GM06990 (cell line): ENCODE results near the gene OTOA.

ENCODE experiments used
- DNase-seq: peaks from one replicate; pipeline ENCODE4 v3.0.0-alpha.2; 2011; ENCODE audit not compliant: insufficient read length; ENCODE audit errors: extremely low read depth
- H3K27me3 ChIP-seq: replicated peaks from 2 replicates; pipeline ENCODE4 v1.6.0; 2011; ENCODE audit warnings: low read length; ENCODE audit not compliant: control insufficient read depth, insufficient read depth
- H3K36me3 ChIP-seq: 2 replicates; pipeline ENCODE4 v1.5.1; 2011; ENCODE audit warnings: low read length; ENCODE audit not compliant: control insufficient read depth, insufficient read depth
- H3K4me3 ChIP-seq: replicated peaks from 2 replicates; pipeline ENCODE4 v1.5.1; 2011; ENCODE audit warnings: low read depth, mild to moderate bottlenecking, control low read depth, low read length
- CTCF ChIP-seq: IDR thresholded peaks from 2 replicates; pipeline ENCODE4 v1.5.1; 2011; ENCODE audit warnings: low read length, control low read depth, mild to moderate bottlenecking, inconsistent platforms; ENCODE audit not compliant: insufficient read depth, poor library complexity, severe bottlenecking

Gene OTOA

DNA sequence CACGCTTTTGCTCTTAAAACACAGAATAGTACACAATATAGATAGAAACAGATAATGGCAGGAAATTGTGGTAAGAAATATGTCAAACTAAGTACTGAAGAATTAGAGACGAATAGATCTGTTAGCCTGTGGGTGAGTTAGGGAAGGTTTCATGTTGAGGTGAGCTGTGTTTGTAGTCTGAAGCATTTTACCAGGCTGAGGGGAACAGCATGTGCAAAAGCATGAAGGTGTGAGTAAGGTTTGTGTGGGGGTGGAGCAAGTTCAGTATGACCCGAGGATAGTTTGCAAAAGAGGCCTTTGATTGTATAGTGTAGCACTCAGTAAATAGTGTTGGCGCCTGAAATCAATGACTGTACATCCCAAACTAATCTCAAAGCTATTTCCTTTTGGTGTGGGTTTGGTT lies 25.2 kb upstream of the OTOA start:
- Histone ChIP-seq H3K4me3 (no peak overlapping the region), H3K36me3 (no peaks in the 10 kb centered on the region), H3K27me3 (no peaks in the 10 kb centered on the region)
- TF ChIP-seq CTCF = no peak
- DNase-seq = no peak

GRCh38 chr16:21639493-21639892 lies 24.3 kb upstream of the OTOA start:
- Histone ChIP-seq H3K36me3 (no peaks in the 10 kb centered on the region), H3K27me3 (no peaks in the 10 kb centered on the region), H3K4me3 (no peak overlapping the region)
- no peak for TF ChIP-seq CTCF
- DNase-seq = no peak

GRCh38 chr16:21641916-21642315 lies 21.9 kb upstream of the OTOA start:
- DNase-seq = no peak
- Histone ChIP-seq H3K27me3 (no peaks in the 10 kb centered on the region), H3K4me3 (no peak overlapping the region), H3K36me3 (no peaks in the 10 kb centered on the region)
- TF ChIP-seq CTCF = no peak

- H3K27me3 ChIP-seq = no peaks in the 10 kb centered on the region
- DNase-seq = no peak
- TF ChIP-seq CTCF = no peak
- H3K36me3 ChIP-seq = no peaks in the 10 kb centered on the region
- no peak overlapping the region for H3K4me3 ChIP-seq
Observed at GRCh38 chr16:21642861-21643260, 20.9 kb upstream of the OTOA start.

DNA sequence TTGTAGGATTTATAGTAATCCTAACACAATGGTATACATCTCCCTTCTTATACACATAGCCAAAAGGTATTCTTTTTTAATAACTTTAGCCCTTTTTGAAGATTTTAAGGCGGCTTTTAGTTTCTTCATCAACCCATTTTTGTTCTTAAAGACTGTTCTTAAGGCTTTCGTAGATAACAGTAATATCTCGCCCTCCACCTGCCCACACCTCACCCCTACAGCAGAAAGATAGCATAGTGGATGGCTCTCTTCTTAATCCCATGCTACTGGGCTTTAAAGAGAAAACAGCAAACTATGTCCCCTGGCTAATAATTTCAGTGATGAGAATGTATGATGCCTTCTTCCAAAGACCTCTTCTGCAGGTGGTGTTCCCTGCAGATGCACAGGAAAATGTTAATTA lies 20.0 kb upstream of the OTOA start:
- TF ChIP-seq CTCF = no peak
- Histone ChIP-seq H3K27me3 (no peaks in the 10 kb centered on the region), H3K36me3 (no peaks in the 10 kb centered on the region), H3K4me3 (no peak overlapping the region)
- no peak for DNase-seq

DNA sequence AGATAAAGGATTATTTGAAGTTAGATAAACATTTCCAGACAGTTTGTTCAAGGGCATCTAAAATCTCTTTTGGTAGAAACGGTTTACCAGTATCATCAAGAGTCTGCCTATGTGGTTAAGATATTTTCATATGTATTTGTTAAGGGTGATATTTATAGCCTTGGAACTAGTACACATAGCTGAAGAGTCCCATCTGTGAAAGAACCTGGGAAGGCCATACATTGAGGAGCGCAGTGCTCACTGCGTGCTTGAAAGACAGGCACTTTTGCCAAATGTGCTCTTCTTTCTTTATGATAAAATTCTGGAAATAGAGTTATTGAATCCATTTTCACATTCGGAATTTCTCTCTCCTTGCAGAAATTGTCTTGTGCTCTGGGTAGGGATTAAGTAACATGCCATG lies 19.1 kb upstream of the OTOA start:
- DNase-seq = no peak
- Histone ChIP-seq H3K36me3 (no peaks in the 10 kb centered on the region; the same call in 1 of the 2 replicates), H3K4me3 (no peak overlapping the region), H3K27me3 (no peaks in the 10 kb centered on the region)
- TF ChIP-seq CTCF = no peak
